Large intestine (tissue), 3 donors: ENCODE results near the gene LPP. TPM values are rescaled to one million over a fixed set of nuclear protein-coding genes. Genes with fewer than 3 reads are reported as not detected.
"Not testable (repeated sequence)": the region's sequence is repeated elsewhere in the genome, so short reads cannot be mapped to it uniquely, and the experiment has no call there.

Source experiments
- DNase-seq, 2 donors: peaks; one replicate each; pipeline versions ENCODE4 v3.0.0 to v3.0.0-alpha.2; 2013
- H3K27ac ChIP-seq: one replicate; pipeline ENCODE4 v1.5.1; 2013; ENCODE audit warnings: low read length
- H3K27me3 ChIP-seq: 2 replicates; pipeline ENCODE4 v1.6.1; 2013; ENCODE audit warnings: low read length; ENCODE audit not compliant: control insufficient read depth, insufficient read depth
- H3K36me3 ChIP-seq: 2 replicates; pipeline ENCODE4 v1.6.1; 2013; ENCODE audit warnings: low read length; ENCODE audit not compliant: control insufficient read depth, insufficient read depth
- H3K4me1 ChIP-seq: one replicate; pipeline ENCODE4 v1.6.1; 2013; ENCODE audit warnings: low read length; ENCODE audit not compliant: control insufficient read depth, insufficient read depth
- H3K4me3 ChIP-seq: one replicate; pipeline ENCODE4 v1.5.1; 2013; ENCODE audit warnings: low read length
- H3K9me3 ChIP-seq: one replicate; pipeline ENCODE4 v1.6.1; 2013; ENCODE audit warnings: mild to moderate bottlenecking, low read depth, low read length, moderate library complexity; ENCODE audit not compliant: control insufficient read depth
- WGBS: methylation state at CpG from one replicate; pipeline ENCODE4 v1.1.5; 2013; ENCODE audit warnings: low lambda C conversion rate; ENCODE audit not compliant: insufficient coverage; 5-methylcytosine and 5-hydroxymethylcytosine counted together
- polyA plus RNA-seq: library from polyadenylated mRNA; unstranded; fragments of 120-200 nt; gene quantifications from one replicate; pipeline ENCODE4 v1.2.1, GENCODE V29; 2013

The LPP gene
- polyA plus RNA-seq, 1 donor: 41.2 TPM

- Histone ChIP-seq H3K4me3 (no peak overlapping the region), H3K27ac (no peak overlapping the region), H3K27me3 (no peaks in the 10 kb centered on the region), H3K9me3 (no peaks in the 10 kb centered on the region), H3K4me1 (no peaks in the 10 kb centered on the region), H3K36me3 (no peaks in the 10 kb centered on the region)
- no peak for DNase-seq
- WGBS: no CpG with 5 or more reads among the region's 3 CpGs
Observed at GRCh38 chr3:188602620-188603019, 448.7 kb downstream of the LPP start.

- Histone ChIP-seq H3K27me3 (no peaks in the 10 kb centered on the region), H3K36me3 (peaks cover 7% of the 10 kb centered on the region), H3K9me3 (peaks cover 5% of the 10 kb centered on the region), H3K4me1 (no peaks in the 10 kb centered on the region), H3K27ac (no peak overlapping the region), H3K4me3 (no peak overlapping the region)
- no CpG with 5 or more reads among the region's 1 CpG for WGBS
- DNase-seq: no peak
Observed at GRCh38 chr3:188604651-188605050, 450.7 kb downstream of the LPP start.

GRCh38 chr3:188605231-188605630 is 451.3 kb downstream of the LPP start:
- peaks cover 13% of the 10 kb centered on the region for H3K36me3 ChIP-seq
- no peak for DNase-seq
- peaks cover 5% of the 10 kb centered on the region for H3K9me3 ChIP-seq
- H3K27ac ChIP-seq: no peak overlapping the region
- H3K27me3 ChIP-seq: no peaks in the 10 kb centered on the region
- H3K4me1 ChIP-seq: no peaks in the 10 kb centered on the region
- no peak overlapping the region for H3K4me3 ChIP-seq

GRCh38 chr3:188605905-188606304 is 451.9 kb downstream of the LPP start:
- no peak overlapping the region for H3K27ac ChIP-seq
- WGBS: no CpG with 5 or more reads among the region's 5 CpGs
- no peak for DNase-seq

GRCh38 chr3:188607805-188608315 is 453.9 kb downstream of the LPP start:
- Histone ChIP-seq H3K9me3 (peaks cover 5% of the 10 kb centered on the region), H3K4me3 (no peak overlapping the region), H3K36me3 (peaks cover 22% of the 10 kb centered on the region), H3K4me1 (no peaks in the 10 kb centered on the region), H3K27me3 (no peaks in the 10 kb centered on the region), H3K27ac (no peak overlapping the region)
- no peak for DNase-seq

More at GRCh38 chr3:188605905-188606304, 451.9 kb downstream of the LPP start:
- peaks cover 18% of the 10 kb centered on the region for H3K36me3 ChIP-seq
- H3K9me3 ChIP-seq: peaks cover 5% of the 10 kb centered on the region
- no peaks in the 10 kb centered on the region for H3K27me3 ChIP-seq
- no peak overlapping the region for H3K4me3 ChIP-seq
- H3K4me1 ChIP-seq: no peaks in the 10 kb centered on the region

- DNase-seq: no peak
- H3K27me3 ChIP-seq: no peaks in the 10 kb centered on the region
- H3K27ac ChIP-seq: no peak overlapping the region
- H3K9me3 ChIP-seq: peaks cover 5% of the 10 kb centered on the region
- peaks cover 22% of the 10 kb centered on the region for H3K36me3 ChIP-seq
- H3K4me1 ChIP-seq: no peaks in the 10 kb centered on the region
- H3K4me3 ChIP-seq: no peak overlapping the region
- WGBS: 100% methylated on average over 1 of the region's 3 CpGs
Observed at GRCh38 chr3:188608401-188608800, 454.4 kb downstream of the LPP start.

GRCh38 chr3:188613721-188614120 is 459.8 kb downstream of the LPP start:
- not testable (repeated sequence) for H3K27ac ChIP-seq, H3K4me1 ChIP-seq, H3K9me3 ChIP-seq, DNase-seq, H3K4me3 ChIP-seq, H3K27me3 ChIP-seq
- no CpG with 5 or more reads among the region's 6 CpGs for WGBS
- H3K36me3 ChIP-seq: peaks cover 26% of the 10 kb centered on the region

- Histone ChIP-seq H3K4me1 (no peaks in the 10 kb centered on the region), H3K27me3 (no peaks in the 10 kb centered on the region), H3K27ac (no peak overlapping the region), H3K36me3 (peaks cover 3% of the 10 kb centered on the region), H3K4me3 (no peak overlapping the region), H3K9me3 (no peaks in the 10 kb centered on the region)
- no CpG with 5 or more reads among the region's 2 CpGs for WGBS
- no peak for DNase-seq
Observed at GRCh38 chr3:188617270-188617669, 463.3 kb downstream of the LPP start.

GRCh38 chr3:188617988-188618701 is 464.2 kb downstream of the LPP start:
- no peak overlapping the region for H3K27ac ChIP-seq
- no peak for DNase-seq
- WGBS: no CpG with 5 or more reads among the region's 5 CpGs
- H3K36me3 ChIP-seq: peaks cover 3% of the 10 kb centered on the region
- H3K4me3 ChIP-seq: no peak overlapping the region
- no peaks in the 10 kb centered on the region for H3K27me3 ChIP-seq
- H3K4me1 ChIP-seq: no peaks in the 10 kb centered on the region
- no peaks in the 10 kb centered on the region for H3K9me3 ChIP-seq

- Histone ChIP-seq H3K36me3 (no peaks in the 10 kb centered on the region), H3K27me3 (no peaks in the 10 kb centered on the region), H3K9me3 (no peaks in the 10 kb centered on the region), H3K4me1 (no peaks in the 10 kb centered on the region), H3K4me3 (no peak overlapping the region), H3K27ac (no peak overlapping the region)
- DNase-seq: no peak
- WGBS: 94% methylated on average over 2 of the region's 2 CpGs
Observed at GRCh38 chr3:188620752-188621151, 466.8 kb downstream of the LPP start.

GRCh38 chr3:188624384-188624783 is 470.4 kb downstream of the LPP start:
- Histone ChIP-seq H3K4me3 (no peak overlapping the region), H3K36me3 (no peaks in the 10 kb centered on the region), H3K27me3 (no peaks in the 10 kb centered on the region), H3K27ac (no peak overlapping the region), H3K9me3 (no peaks in the 10 kb centered on the region), H3K4me1 (no peaks in the 10 kb centered on the region)
- no peak for DNase-seq
- whole genome bisulfite sequencing: 20% methylated on average over 1 of the region's 3 CpGs
